Measurements from ENCODE around the gene PGGHG.
"Not testable (repeated sequence)": the region's sequence is repeated elsewhere in the genome, so short reads cannot be mapped to it uniquely, and the experiment has no call there.

PGGHG gene

DNA sequence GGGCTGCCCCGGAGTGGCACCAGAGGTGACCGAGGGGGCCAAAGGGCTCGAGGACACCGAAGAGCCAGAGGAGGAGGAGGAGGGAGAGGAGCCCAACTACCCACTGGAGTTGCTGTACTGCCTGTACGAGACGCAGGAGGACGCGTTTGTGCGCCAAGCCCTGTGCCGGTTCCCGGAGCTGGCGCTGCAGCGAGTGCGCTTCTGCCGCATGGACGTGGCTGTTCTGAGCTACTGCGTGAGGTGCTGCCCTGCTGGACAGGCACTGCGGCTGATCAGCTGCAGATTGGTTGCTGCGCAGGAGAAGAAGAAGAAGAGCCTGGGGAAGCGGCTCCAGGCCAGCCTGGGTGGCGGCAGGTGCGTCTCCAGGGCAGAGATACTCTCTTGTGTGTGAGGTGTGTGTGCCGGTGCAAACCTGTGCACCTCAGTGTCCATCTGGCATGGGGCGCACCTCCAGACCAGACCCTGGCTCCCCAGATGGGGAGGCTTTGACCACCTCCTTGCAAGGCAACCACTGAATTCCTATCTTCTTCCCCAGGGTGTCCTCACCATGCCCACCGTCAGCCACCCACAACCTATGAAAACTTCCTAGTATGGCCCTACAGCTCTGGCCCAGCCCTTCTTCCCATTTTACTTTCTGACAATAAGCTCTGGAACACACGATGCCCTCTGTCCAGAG lies 7.3 kb upstream of the PGGHG start:
- no peaks in the 10 kb centered on the region for H3K9me3 ChIP-seq (ENCODE audit: insufficient read depth, low read depth, low read length)
- H3K27me3 ChIP-seq (ENCODE audit: insufficient read depth, low read length), result peaks cover 56% of the 10 kb centered on the region
- H3K4me3 ChIP-seq (ENCODE audit: low read length), result no peak overlapping the region
- no peaks in the 10 kb centered on the region for H3K36me3 ChIP-seq (ENCODE audit: insufficient read depth, low read length)
- H3K4me1 ChIP-seq (ENCODE audit: insufficient read depth, low read length), result no peaks in the 10 kb centered on the region
- WGBS, result 95% methylated on average over 26 of the region's 26 CpGs
- no peak overlapping the region for H3K9ac ChIP-seq (ENCODE audit: low read depth, low read length)
- H3K27ac ChIP-seq (ENCODE audit: low read depth, low read length), result no peak overlapping the region

- 90% methylated on average over 4 of the region's 4 CpGs for WGBS
- no peak overlapping the region for H3K4me3 ChIP-seq (ENCODE audit: low read length)
- peaks cover 60% of the 10 kb centered on the region for H3K27me3 ChIP-seq (ENCODE audit: insufficient read depth, low read length)
- H3K9me3 ChIP-seq (ENCODE audit: insufficient read depth, low read depth, low read length), result no peaks in the 10 kb centered on the region
- H3K4me1 ChIP-seq (ENCODE audit: insufficient read depth, low read length), result no peaks in the 10 kb centered on the region
- no peak overlapping the region for H3K27ac ChIP-seq (ENCODE audit: low read depth, low read length)
- no peaks in the 10 kb centered on the region for H3K36me3 ChIP-seq (ENCODE audit: insufficient read depth, low read length)
- no peak overlapping the region for H3K9ac ChIP-seq (ENCODE audit: low read depth, low read length)
These were observed 6.8 kb upstream of the PGGHG start for GRCh38 chr11:282171-282570.

- Histone ChIP-seq H3K9ac (ENCODE audit: low read depth, low read length) (no peak overlapping the region), H3K4me3 (ENCODE audit: low read length) (no peak overlapping the region), H3K27me3 (ENCODE audit: insufficient read depth, low read length) (peaks cover 67% of the 10 kb centered on the region), H3K36me3 (ENCODE audit: insufficient read depth, low read length) (no peaks in the 10 kb centered on the region), H3K4me1 (ENCODE audit: insufficient read depth, low read length) (no peaks in the 10 kb centered on the region), H3K9me3 (ENCODE audit: insufficient read depth, low read depth, low read length) (no peaks in the 10 kb centered on the region), H3K27ac (ENCODE audit: low read depth, low read length) (no peak overlapping the region)
- 89% methylated on average over 11 of the region's 13 CpGs for WGBS
These were observed 6.1 kb upstream of the PGGHG start for GRCh38 chr11:282630-283360.

DNA sequence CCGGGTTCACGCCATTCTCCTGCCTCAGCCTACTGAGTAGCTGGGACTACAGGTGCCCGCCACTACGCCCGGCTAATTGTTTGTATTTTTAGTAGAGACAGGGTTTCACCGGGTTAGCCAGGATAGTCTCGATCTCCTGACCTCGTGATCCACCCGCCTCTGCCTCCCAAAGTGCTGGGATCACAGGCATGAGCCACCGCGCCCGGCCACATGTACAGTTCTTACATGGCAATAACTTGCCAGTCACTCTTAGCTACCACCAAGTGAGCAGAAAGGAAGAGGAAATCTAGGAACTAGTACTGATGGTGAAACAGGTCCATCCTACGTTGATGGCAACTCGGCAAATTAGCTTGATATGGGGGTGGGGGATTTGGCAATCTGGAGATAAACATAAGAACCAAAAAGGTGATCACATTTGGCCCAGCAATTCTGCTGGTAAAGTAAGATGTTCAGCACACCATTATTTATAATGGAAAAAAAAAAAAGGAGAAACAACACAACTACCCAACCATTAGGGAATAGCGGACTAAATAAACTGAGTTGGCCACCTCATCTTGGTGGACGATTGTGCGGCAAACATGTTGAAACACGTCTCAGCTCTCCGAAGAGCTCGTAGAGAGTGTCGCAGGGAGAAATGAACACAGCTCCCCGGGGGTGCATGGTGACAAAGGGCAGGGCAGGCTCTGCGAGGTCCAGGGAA lies 5.4 kb upstream of the PGGHG start:
- no peak overlapping the region for H3K4me3 ChIP-seq (ENCODE audit: low read length)
- no peak overlapping the region for H3K9ac ChIP-seq (ENCODE audit: low read depth, low read length)
- 0 out of 2 replicates have a peak, but pooled peaks cover 4% of the 10 kb centered on the region for H3K4me1 ChIP-seq (ENCODE audit: insufficient read depth, low read length)
- H3K27me3 ChIP-seq (ENCODE audit: insufficient read depth, low read length), result peaks cover 69% of the 10 kb centered on the region
- 90% methylated on average over 23 of the region's 23 CpGs for WGBS
- H3K9me3 ChIP-seq (ENCODE audit: insufficient read depth, low read depth, low read length), result no peaks in the 10 kb centered on the region
- H3K27ac ChIP-seq (ENCODE audit: low read depth, low read length), result no peak overlapping the region
- no peaks in the 10 kb centered on the region for H3K36me3 ChIP-seq (ENCODE audit: insufficient read depth, low read length)

GRCh38 chr11:284105-285020 lies 4.6 kb upstream of the PGGHG start:
- no peak overlapping the region for H3K4me3 ChIP-seq (ENCODE audit: low read length)
- no peak overlapping the region for H3K9ac ChIP-seq (ENCODE audit: low read depth, low read length)
- H3K27me3 ChIP-seq (ENCODE audit: insufficient read depth, low read length), result peaks cover 61% of the 10 kb centered on the region
- WGBS, result 88% methylated on average over 24 of the region's 24 CpGs
- H3K36me3 ChIP-seq (ENCODE audit: insufficient read depth, low read length), result no peaks in the 10 kb centered on the region
- H3K4me1 ChIP-seq (ENCODE audit: insufficient read depth, low read length), result 0 out of 2 replicates have a peak, but pooled peaks cover 4% of the 10 kb centered on the region
- H3K9me3 ChIP-seq (ENCODE audit: insufficient read depth, low read depth, low read length), result no peaks in the 10 kb centered on the region
- H3K27ac ChIP-seq (ENCODE audit: low read depth, low read length), result no peak overlapping the region

- no peaks in the 10 kb centered on the region for H3K9me3 ChIP-seq (ENCODE audit: insufficient read depth, low read depth, low read length)
- H3K4me1 ChIP-seq (ENCODE audit: insufficient read depth, low read length), result 0 out of 2 replicates have a peak, but pooled peaks cover 9% of the 10 kb centered on the region
- H3K27ac ChIP-seq (ENCODE audit: low read depth, low read length), result no peak overlapping the region
- 90% methylated on average over 29 of the region's 29 CpGs for WGBS
- H3K4me3 ChIP-seq (ENCODE audit: low read length), result no peak overlapping the region
- peaks cover 52% of the 10 kb centered on the region for H3K27me3 ChIP-seq (ENCODE audit: insufficient read depth, low read length)
- H3K9ac ChIP-seq (ENCODE audit: low read depth, low read length), result no peak overlapping the region
- H3K36me3 ChIP-seq (ENCODE audit: insufficient read depth, low read length), result 0 out of 2 replicates have a peak, but pooled peaks cover under 1% of the 10 kb centered on the region
These were observed 3.7 kb upstream of the PGGHG start for GRCh38 chr11:285021-285893.

- Histone ChIP-seq H3K4me1 (ENCODE audit: insufficient read depth, low read length) (peaks cover 14% of the 10 kb centered on the region), H3K27me3 (ENCODE audit: insufficient read depth, low read length) (peaks cover 46% of the 10 kb centered on the region), H3K4me3 (ENCODE audit: low read length) (no peak overlapping the region), H3K9me3 (ENCODE audit: insufficient read depth, low read depth, low read length) (no peaks in the 10 kb centered on the region), H3K27ac (ENCODE audit: low read depth, low read length) (no peak overlapping the region), H3K9ac (ENCODE audit: low read depth, low read length) (no peak overlapping the region), H3K36me3 (ENCODE audit: insufficient read depth, low read length) (0 out of 2 replicates have a peak, but pooled peaks cover 5% of the 10 kb centered on the region)
- 93% methylated on average over 8 of the region's 8 CpGs for WGBS
These were observed 3.1 kb upstream of the PGGHG start for GRCh38 chr11:285894-286220.

GRCh38 chr11:286977-287820 lies 1.7 kb upstream of the PGGHG start:
- H3K4me3 ChIP-seq (ENCODE audit: low read length), result peak overlapping the region; percentile 57; the same call in 1 of the 2 replicates
- peaks cover 33% of the 10 kb centered on the region for H3K27me3 ChIP-seq (ENCODE audit: insufficient read depth, low read length)
- H3K36me3 ChIP-seq (ENCODE audit: insufficient read depth, low read length); H3K27ac ChIP-seq (ENCODE audit: low read depth, low read length); H3K9me3 ChIP-seq (ENCODE audit: insufficient read depth, low read depth, low read length); H3K9ac ChIP-seq (ENCODE audit: low read depth, low read length): not testable (repeated sequence)
- WGBS, result 91% methylated on average over 25 of the region's 27 CpGs
- peaks cover 20% of the 10 kb centered on the region for H3K4me1 ChIP-seq (ENCODE audit: insufficient read depth, low read length)

GRCh38 chr11:287821-288477 lies 977 bp upstream of the PGGHG start:
- Histone ChIP-seq H3K4me3 (ENCODE audit: low read length) (peak overlapping the region; percentile 57), H3K27me3 (ENCODE audit: insufficient read depth, low read length) (peaks cover 25% of the 10 kb centered on the region), H3K9ac (ENCODE audit: low read depth, low read length) (peak overlapping the region; percentile 19; the same call in 1 of the 2 replicates), H3K9me3 (ENCODE audit: insufficient read depth, low read depth, low read length) (no peaks in the 10 kb centered on the region), H3K27ac (ENCODE audit: low read depth, low read length) (no peak overlapping the region), H3K36me3 (ENCODE audit: insufficient read depth, low read length) (peaks cover 11% of the 10 kb centered on the region; the same call in 1 of the 2 replicates), H3K4me1 (ENCODE audit: insufficient read depth, low read length) (peaks cover 20% of the 10 kb centered on the region)
- 41% methylated on average over 41 of the region's 41 CpGs for WGBS
